ENCODE data around the gene TAX1BP1. TPM values are rescaled to one million over a fixed set of nuclear protein-coding genes. Genes with fewer than 3 reads are reported as not detected.

TAX1BP1 gene
- total and polyA plus RNA-seq, 2 experiments from 2014 or later = 56.5 to 87.9 TPM

DNA sequence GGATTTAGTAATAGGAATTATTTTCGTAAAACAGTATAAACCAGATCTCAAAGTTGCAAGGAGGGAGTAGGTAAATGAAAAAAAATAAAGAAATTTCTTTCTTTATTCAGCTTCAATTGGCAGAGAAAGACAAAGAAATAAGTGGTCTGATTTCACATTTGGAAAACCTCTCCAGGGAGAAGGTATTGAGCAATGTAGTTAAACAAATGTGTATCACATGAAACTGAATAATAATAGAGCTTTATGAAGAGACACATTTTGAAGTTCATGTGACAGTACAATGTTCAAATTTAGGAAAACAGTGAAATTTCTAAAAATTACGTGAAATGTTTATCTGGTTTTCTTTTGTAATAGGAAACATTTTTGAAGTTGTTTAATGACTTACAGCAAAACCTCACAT lies 63.0 kb downstream of the TAX1BP1 start:
- H3K27me3 Mint-ChIP-seq (ENCODE audit: insufficient read depth, low read depth, poor library complexity) = no peaks in the 10 kb centered on the region

More for the DNA sequence above, 63.0 kb downstream of the TAX1BP1 start:
- 0 out of 2 replicates have a peak overlapping the region, but pooled peaks have one; percentile 7 for H3K4me2 ChIP-seq
- H3K9me2 ChIP-seq (ENCODE audit: insufficient read depth) = no peaks in the 10 kb centered on the region
- Mint-ChIP-seq H3K36me3 (ENCODE audit: low read depth) (no peaks in the 10 kb centered on the region), H3K27ac (no peak overlapping the region; the same call in 1 of the 2 replicates), H3K9me3 (no peaks in the 10 kb centered on the region), H3K4me3 (no peak overlapping the region), H3K4me1 (peaks cover 24% of the 10 kb centered on the region)
- no peaks in the 10 kb centered on the region for H3K27me3 ChIP-seq (ENCODE audit: insufficient read depth)
- no peaks in the 10 kb centered on the region for H4K20me1 ChIP-seq (replicated peaks; ENCODE audit: insufficient read depth)
- H3K79me2 ChIP-seq (replicated peaks; ENCODE audit: insufficient read depth) = no peaks in the 10 kb centered on the region
- no peak overlapping the region for H2AFZ ChIP-seq
- H3K4me1 ChIP-seq (ENCODE audit: insufficient read depth) = peaks cover 30% of the 10 kb centered on the region
- no peak for ATAC-seq
- TF ChIP-seq CREB1 (CRISPR knock-in tag; IDR thresholded peaks at IDR 0.05; ENCODE audit: low read depth) (no peak), ZNF331 (CRISPR knock-in tag; IDR thresholded peaks at IDR 0.05; ENCODE audit: low read depth) (no peak), STAT1 (IDR thresholded peaks at IDR 0.05; ENCODE audit: unreplicated experiment) (no peak), EZH2 (IDR thresholded peaks at IDR 0.05; ENCODE audit: low read depth, unreplicated experiment) (no peak), NANOG (IDR thresholded peaks at IDR 0.05; ENCODE audit: borderline replicate concordance) (no peak), ZNF114 (CRISPR knock-in tag; IDR thresholded peaks at IDR 0.05) (no peak), EZH2phosphoT487 (IDR thresholded peaks at IDR 0.05; ENCODE audit: unreplicated experiment) (no peak), JUNB (IDR thresholded peaks at IDR 0.05; ENCODE audit: unreplicated experiment) (no peak), POLR2AphosphoS5 (IDR thresholded peaks at IDR 0.05; ENCODE audit: low read depth) (no peak)
- TF ChIP-seq, protein P1, sequence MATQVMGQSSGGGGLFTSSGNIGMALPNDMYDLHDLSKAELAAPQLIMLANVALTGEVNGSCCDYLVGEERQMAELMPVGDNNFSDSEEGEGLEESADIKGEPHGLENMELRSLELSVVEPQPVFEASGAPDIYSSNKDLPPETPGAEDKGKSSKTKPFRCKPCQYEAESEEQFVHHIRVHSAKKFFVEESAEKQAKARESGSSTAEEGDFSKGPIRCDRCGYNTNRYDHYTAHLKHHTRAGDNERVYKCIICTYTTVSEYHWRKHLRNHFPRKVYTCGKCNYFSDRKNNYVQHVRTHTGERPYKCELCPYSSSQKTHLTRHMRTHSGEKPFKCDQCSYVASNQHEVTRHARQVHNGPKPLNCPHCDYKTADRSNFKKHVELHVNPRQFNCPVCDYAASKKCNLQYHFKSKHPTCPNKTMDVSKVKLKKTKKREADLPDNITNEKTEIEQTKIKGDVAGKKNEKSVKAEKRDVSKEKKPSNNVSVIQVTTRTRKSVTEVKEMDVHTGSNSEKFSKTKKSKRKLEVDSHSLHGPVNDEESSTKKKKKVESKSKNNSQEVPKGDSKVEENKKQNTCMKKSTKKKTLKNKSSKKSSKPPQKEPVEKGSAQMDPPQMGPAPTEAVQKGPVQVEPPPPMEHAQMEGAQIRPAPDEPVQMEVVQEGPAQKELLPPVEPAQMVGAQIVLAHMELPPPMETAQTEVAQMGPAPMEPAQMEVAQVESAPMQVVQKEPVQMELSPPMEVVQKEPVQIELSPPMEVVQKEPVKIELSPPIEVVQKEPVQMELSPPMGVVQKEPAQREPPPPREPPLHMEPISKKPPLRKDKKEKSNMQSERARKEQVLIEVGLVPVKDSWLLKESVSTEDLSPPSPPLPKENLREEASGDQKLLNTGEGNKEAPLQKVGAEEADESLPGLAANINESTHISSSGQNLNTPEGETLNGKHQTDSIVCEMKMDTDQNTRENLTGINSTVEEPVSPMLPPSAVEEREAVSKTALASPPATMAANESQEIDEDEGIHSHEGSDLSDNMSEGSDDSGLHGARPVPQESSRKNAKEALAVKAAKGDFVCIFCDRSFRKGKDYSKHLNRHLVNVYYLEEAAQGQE (IDR thresholded peaks at IDR 0.05; ENCODE audit: unreplicated experiment) = no peak
- TF ChIP-seq, protein P2, sequence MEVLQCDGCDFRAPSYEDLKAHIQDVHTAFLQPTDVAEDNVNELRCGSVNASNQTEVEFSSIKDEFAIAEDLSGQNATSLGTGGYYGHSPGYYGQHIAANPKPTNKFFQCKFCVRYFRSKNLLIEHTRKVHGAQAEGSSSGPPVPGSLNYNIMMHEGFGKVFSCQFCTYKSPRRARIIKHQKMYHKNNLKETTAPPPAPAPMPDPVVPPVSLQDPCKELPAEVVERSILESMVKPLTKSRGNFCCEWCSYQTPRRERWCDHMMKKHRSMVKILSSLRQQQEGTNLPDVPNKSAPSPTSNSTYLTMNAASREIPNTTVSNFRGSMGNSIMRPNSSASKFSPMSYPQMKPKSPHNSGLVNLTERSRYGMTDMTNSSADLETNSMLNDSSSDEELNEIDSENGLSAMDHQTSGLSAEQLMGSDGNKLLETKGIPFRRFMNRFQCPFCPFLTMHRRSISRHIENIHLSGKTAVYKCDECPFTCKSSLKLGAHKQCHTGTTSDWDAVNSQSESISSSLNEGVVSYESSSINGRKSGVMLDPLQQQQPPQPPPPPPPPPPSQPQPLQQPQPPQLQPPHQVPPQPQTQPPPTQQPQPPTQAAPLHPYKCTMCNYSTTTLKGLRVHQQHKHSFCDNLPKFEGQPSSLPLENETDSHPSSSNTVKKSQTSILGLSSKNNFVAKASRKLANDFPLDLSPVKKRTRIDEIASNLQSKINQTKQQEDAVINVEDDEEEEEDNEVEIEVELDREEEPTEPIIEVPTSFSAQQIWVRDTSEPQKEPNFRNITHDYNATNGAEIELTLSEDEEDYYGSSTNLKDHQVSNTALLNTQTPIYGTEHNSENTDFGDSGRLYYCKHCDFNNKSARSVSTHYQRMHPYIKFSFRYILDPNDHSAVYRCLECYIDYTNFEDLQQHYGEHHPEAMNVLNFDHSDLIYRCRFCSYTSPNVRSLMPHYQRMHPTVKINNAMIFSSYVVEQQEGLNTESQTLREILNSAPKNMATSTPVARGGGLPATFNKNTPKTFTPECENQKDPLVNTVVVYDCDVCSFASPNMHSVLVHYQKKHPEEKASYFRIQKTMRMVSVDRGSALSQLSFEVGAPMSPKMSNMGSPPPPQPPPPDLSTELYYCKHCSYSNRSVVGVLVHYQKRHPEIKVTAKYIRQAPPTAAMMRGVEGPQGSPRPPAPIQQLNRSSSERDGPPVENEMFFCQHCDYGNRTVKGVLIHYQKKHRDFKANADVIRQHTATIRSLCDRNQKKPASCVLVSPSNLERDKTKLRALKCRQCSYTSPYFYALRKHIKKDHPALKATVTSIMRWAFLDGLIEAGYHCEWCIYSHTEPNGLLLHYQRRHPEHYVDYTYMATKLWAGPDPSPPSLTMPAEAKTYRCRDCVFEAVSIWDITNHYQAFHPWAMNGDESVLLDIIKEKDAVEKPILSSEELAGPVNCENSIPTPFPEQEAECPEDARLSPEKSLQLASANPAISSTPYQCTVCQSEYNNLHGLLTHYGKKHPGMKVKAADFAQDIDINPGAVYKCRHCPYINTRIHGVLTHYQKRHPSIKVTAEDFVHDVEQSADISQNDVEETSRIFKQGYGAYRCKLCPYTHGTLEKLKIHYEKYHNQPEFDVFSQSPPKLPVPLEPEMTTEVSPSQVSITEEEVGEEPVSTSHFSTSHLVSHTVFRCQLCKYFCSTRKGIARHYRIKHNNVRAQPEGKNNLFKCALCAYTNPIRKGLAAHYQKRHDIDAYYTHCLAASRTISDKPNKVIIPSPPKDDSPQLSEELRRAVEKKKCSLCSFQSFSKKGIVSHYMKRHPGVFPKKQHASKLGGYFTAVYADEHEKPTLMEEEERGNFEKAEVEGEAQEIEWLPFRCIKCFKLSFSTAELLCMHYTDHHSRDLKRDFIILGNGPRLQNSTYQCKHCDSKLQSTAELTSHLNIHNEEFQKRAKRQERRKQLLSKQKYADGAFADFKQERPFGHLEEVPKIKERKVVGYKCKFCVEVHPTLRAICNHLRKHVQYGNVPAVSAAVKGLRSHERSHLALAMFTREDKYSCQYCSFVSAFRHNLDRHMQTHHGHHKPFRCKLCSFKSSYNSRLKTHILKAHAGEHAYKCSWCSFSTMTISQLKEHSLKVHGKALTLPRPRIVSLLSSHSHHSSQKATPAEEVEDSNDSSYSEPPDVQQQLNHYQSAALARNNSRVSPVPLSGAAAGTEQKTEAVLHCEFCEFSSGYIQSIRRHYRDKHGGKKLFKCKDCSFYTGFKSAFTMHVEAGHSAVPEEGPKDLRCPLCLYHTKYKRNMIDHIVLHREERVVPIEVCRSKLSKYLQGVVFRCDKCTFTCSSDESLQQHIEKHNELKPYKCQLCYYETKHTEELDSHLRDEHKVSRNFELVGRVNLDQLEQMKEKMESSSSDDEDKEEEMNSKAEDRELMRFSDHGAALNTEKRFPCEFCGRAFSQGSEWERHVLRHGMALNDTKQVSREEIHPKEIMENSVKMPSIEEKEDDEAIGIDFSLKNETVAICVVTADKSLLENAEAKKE (CRISPR knock-in tag; IDR thresholded peaks at IDR 0.05) = no peak
- TF ChIP-seq, protein P3, sequence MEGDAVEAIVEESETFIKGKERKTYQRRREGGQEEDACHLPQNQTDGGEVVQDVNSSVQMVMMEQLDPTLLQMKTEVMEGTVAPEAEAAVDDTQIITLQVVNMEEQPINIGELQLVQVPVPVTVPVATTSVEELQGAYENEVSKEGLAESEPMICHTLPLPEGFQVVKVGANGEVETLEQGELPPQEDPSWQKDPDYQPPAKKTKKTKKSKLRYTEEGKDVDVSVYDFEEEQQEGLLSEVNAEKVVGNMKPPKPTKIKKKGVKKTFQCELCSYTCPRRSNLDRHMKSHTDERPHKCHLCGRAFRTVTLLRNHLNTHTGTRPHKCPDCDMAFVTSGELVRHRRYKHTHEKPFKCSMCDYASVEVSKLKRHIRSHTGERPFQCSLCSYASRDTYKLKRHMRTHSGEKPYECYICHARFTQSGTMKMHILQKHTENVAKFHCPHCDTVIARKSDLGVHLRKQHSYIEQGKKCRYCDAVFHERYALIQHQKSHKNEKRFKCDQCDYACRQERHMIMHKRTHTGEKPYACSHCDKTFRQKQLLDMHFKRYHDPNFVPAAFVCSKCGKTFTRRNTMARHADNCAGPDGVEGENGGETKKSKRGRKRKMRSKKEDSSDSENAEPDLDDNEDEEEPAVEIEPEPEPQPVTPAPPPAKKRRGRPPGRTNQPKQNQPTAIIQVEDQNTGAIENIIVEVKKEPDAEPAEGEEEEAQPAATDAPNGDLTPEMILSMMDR (conservative IDR thresholded peaks at IDR 0.05; ENCODE audit: low read depth in 2 of 2) = no peak
- TF ChIP-seq, protein P4, sequence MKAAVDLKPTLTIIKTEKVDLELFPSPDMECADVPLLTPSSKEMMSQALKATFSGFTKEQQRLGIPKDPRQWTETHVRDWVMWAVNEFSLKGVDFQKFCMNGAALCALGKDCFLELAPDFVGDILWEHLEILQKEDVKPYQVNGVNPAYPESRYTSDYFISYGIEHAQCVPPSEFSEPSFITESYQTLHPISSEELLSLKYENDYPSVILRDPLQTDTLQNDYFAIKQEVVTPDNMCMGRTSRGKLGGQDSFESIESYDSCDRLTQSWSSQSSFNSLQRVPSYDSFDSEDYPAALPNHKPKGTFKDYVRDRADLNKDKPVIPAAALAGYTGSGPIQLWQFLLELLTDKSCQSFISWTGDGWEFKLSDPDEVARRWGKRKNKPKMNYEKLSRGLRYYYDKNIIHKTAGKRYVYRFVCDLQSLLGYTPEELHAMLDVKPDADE (IDR thresholded peaks at IDR 0.05) = no peak
- DNase-seq (ENCODE audit: low spot score) = no peak
- no peaks in the 10 kb centered on the region for H3F3A ChIP-seq (replicated peaks; ENCODE audit: low read depth)
- H3K36me3 ChIP-seq (ENCODE audit: insufficient read depth) = no peaks in the 10 kb centered on the region; the same call in 1 of the 2 replicates
- no peak overlapping the region for H3K4me3 ChIP-seq
- no peak overlapping the region for H3K27ac ChIP-seq (ENCODE audit: low read depth)
